Upper lobe of left lung (tissue), 4 donors: ENCODE measurements around the gene RUFY1.

ENCODE experiments used
- CTCF ChIP-seq, 6 experiments: fragments of 450-650 bp in 4 of 6; fragments of 200-600 bp in 2 of 6; sonication (generic) in 2 of 6; IDR thresholded peaks; one replicate each; pipeline ENCODE4 v1.5.1; 2016 to 2019; ENCODE audit warnings: antibody characterized with exemption in 6 of 6
- POLR2A ChIP-seq, 4 donors: fragments of 450-650 bp; IDR thresholded peaks; one replicate each; pipeline ENCODE4 v1.5.1; 2016 to 2017; ENCODE audit warnings: antibody characterized with exemption in 4 of 4, mild to moderate bottlenecking in 2 of 4
- POLR2AphosphoS5 ChIP-seq, 2 donors: sonication (generic); formaldehyde crosslinking; IDR thresholded peaks; one replicate each; pipeline ENCODE4 v1.5.1; 2017; ENCODE audit warnings: antibody characterized with exemption in 2 of 2

- TF ChIP-seq POLR2A (IDR thresholded peaks at IDR 0.05) (peak in 1 of 4 donors; percentile 45), POLR2AphosphoS5 (IDR thresholded peaks at IDR 0.05) (peak in 1 of 2 donors; percentile 59), CTCF (IDR thresholded peaks at IDR 0.05) (peak in 3 of 6 experiments; percentile 21 to 31 (median 28))
Measured at GRCh38 chr5:179530069-179530998, 20.0 kb upstream of the RUFY1 start.
